ENCODE results near the gene TNKS1BP1. TPM values are rescaled to one million over a fixed set of nuclear protein-coding genes. Genes with fewer than 3 reads are reported as not detected.

Gene TNKS1BP1
- total and polyA plus RNA-seq, 2 experiments from 2014 or later: 64.2 to 72.2 TPM

DNA sequence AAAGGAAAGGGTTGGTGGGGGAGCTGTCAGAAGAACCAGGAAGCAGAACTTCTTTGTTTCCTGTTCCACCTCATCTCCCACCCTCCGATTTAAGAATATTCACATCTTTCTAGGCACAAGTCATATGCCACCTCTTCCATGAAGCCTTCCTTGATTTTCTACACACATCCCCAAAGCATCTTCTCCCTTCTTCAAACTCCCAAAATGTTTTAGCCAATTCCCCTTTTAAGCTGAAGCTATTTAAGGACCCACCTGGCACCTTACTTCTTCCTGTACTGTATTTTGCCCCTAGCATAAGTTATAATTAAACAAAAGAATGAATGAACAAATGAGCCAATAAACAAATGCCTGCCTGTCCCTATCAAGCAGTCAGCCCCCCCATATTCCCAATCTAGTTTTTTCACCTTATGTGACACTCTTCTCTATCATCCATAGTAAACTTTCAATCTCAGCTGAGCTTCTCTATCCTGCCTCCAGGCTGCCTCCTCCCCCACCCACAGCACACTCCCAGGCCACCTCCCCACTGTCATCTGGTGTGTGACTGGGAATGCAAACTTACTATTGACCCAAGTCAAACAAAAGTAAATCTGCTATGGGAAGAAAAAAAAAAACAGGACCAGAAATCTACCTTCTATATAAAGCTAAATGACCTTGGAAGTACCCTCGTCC is 3.9 kb downstream of the TNKS1BP1 start:
- Histone ChIP-seq H2AFZ (no peak overlapping the region), H3K9me2 (ENCODE audit: insufficient read depth) (no peaks in the 10 kb centered on the region), H3K4me2 (no peak overlapping the region), H3K79me2 (replicated peaks; ENCODE audit: insufficient read depth) (peaks cover 63% of the 10 kb centered on the region), H3F3A (replicated peaks; ENCODE audit: low read depth) (peaks cover 7% of the 10 kb centered on the region), H3K4me1 (ENCODE audit: insufficient read depth) (peaks cover 32% of the 10 kb centered on the region), H3K36me3 (ENCODE audit: insufficient read depth) (peaks cover 27% of the 10 kb centered on the region), H3K4me3 (no peak overlapping the region), H3K27me3 (ENCODE audit: insufficient read depth) (no peaks in the 10 kb centered on the region), H4K20me1 (replicated peaks; ENCODE audit: insufficient read depth) (peaks cover 23% of the 10 kb centered on the region), H3K27ac (ENCODE audit: low read depth) (0 out of 2 replicates have a peak overlapping the region, but pooled peaks have one; percentile 10)
- Mint-ChIP-seq H3K4me3 (no peak overlapping the region), H3K9me3 (peaks cover 3% of the 10 kb centered on the region; the same call in 1 of the 3 replicates), H3K36me3 (ENCODE audit: low read depth) (peaks cover 41% of the 10 kb centered on the region), H3K4me1 (peaks cover 42% of the 10 kb centered on the region), H3K27ac (no peak overlapping the region), H3K27me3 (ENCODE audit: insufficient read depth, low read depth, poor library complexity) (peaks cover 13% of the 10 kb centered on the region)
- no peak for ATAC-seq
- DNase-seq (ENCODE audit: low spot score): no peak
- TF ChIP-seq JUNB (IDR thresholded peaks at IDR 0.05; ENCODE audit: unreplicated experiment): no peak
- TF ChIP-seq CREB1 (CRISPR knock-in tag; IDR thresholded peaks at IDR 0.05; ENCODE audit: low read depth): no peak
- TF ChIP-seq, protein P1, sequence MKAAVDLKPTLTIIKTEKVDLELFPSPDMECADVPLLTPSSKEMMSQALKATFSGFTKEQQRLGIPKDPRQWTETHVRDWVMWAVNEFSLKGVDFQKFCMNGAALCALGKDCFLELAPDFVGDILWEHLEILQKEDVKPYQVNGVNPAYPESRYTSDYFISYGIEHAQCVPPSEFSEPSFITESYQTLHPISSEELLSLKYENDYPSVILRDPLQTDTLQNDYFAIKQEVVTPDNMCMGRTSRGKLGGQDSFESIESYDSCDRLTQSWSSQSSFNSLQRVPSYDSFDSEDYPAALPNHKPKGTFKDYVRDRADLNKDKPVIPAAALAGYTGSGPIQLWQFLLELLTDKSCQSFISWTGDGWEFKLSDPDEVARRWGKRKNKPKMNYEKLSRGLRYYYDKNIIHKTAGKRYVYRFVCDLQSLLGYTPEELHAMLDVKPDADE (IDR thresholded peaks at IDR 0.05): no peak
- no peak for TF ChIP-seq POLR2AphosphoS5 (IDR thresholded peaks at IDR 0.05; ENCODE audit: low read depth)
- no peak for TF ChIP-seq STAT1 (IDR thresholded peaks at IDR 0.05; ENCODE audit: unreplicated experiment)
- TF ChIP-seq, protein P2, sequence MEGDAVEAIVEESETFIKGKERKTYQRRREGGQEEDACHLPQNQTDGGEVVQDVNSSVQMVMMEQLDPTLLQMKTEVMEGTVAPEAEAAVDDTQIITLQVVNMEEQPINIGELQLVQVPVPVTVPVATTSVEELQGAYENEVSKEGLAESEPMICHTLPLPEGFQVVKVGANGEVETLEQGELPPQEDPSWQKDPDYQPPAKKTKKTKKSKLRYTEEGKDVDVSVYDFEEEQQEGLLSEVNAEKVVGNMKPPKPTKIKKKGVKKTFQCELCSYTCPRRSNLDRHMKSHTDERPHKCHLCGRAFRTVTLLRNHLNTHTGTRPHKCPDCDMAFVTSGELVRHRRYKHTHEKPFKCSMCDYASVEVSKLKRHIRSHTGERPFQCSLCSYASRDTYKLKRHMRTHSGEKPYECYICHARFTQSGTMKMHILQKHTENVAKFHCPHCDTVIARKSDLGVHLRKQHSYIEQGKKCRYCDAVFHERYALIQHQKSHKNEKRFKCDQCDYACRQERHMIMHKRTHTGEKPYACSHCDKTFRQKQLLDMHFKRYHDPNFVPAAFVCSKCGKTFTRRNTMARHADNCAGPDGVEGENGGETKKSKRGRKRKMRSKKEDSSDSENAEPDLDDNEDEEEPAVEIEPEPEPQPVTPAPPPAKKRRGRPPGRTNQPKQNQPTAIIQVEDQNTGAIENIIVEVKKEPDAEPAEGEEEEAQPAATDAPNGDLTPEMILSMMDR (conservative IDR thresholded peaks at IDR 0.05; ENCODE audit: low read depth in 2 of 2): no peak
- TF ChIP-seq, protein P3, sequence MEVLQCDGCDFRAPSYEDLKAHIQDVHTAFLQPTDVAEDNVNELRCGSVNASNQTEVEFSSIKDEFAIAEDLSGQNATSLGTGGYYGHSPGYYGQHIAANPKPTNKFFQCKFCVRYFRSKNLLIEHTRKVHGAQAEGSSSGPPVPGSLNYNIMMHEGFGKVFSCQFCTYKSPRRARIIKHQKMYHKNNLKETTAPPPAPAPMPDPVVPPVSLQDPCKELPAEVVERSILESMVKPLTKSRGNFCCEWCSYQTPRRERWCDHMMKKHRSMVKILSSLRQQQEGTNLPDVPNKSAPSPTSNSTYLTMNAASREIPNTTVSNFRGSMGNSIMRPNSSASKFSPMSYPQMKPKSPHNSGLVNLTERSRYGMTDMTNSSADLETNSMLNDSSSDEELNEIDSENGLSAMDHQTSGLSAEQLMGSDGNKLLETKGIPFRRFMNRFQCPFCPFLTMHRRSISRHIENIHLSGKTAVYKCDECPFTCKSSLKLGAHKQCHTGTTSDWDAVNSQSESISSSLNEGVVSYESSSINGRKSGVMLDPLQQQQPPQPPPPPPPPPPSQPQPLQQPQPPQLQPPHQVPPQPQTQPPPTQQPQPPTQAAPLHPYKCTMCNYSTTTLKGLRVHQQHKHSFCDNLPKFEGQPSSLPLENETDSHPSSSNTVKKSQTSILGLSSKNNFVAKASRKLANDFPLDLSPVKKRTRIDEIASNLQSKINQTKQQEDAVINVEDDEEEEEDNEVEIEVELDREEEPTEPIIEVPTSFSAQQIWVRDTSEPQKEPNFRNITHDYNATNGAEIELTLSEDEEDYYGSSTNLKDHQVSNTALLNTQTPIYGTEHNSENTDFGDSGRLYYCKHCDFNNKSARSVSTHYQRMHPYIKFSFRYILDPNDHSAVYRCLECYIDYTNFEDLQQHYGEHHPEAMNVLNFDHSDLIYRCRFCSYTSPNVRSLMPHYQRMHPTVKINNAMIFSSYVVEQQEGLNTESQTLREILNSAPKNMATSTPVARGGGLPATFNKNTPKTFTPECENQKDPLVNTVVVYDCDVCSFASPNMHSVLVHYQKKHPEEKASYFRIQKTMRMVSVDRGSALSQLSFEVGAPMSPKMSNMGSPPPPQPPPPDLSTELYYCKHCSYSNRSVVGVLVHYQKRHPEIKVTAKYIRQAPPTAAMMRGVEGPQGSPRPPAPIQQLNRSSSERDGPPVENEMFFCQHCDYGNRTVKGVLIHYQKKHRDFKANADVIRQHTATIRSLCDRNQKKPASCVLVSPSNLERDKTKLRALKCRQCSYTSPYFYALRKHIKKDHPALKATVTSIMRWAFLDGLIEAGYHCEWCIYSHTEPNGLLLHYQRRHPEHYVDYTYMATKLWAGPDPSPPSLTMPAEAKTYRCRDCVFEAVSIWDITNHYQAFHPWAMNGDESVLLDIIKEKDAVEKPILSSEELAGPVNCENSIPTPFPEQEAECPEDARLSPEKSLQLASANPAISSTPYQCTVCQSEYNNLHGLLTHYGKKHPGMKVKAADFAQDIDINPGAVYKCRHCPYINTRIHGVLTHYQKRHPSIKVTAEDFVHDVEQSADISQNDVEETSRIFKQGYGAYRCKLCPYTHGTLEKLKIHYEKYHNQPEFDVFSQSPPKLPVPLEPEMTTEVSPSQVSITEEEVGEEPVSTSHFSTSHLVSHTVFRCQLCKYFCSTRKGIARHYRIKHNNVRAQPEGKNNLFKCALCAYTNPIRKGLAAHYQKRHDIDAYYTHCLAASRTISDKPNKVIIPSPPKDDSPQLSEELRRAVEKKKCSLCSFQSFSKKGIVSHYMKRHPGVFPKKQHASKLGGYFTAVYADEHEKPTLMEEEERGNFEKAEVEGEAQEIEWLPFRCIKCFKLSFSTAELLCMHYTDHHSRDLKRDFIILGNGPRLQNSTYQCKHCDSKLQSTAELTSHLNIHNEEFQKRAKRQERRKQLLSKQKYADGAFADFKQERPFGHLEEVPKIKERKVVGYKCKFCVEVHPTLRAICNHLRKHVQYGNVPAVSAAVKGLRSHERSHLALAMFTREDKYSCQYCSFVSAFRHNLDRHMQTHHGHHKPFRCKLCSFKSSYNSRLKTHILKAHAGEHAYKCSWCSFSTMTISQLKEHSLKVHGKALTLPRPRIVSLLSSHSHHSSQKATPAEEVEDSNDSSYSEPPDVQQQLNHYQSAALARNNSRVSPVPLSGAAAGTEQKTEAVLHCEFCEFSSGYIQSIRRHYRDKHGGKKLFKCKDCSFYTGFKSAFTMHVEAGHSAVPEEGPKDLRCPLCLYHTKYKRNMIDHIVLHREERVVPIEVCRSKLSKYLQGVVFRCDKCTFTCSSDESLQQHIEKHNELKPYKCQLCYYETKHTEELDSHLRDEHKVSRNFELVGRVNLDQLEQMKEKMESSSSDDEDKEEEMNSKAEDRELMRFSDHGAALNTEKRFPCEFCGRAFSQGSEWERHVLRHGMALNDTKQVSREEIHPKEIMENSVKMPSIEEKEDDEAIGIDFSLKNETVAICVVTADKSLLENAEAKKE (CRISPR knock-in tag; IDR thresholded peaks at IDR 0.05): no peak
- TF ChIP-seq NANOG (IDR thresholded peaks at IDR 0.05; ENCODE audit: borderline replicate concordance): no peak
- no peak for TF ChIP-seq ZNF331 (CRISPR knock-in tag; IDR thresholded peaks at IDR 0.05; ENCODE audit: low read depth)
- no peak for TF ChIP-seq EZH2 (IDR thresholded peaks at IDR 0.05; ENCODE audit: low read depth, unreplicated experiment)
- no peak for TF ChIP-seq EZH2phosphoT487 (IDR thresholded peaks at IDR 0.05; ENCODE audit: unreplicated experiment)
- no peak for TF ChIP-seq ZNF114 (CRISPR knock-in tag; IDR thresholded peaks at IDR 0.05)
- TF ChIP-seq, protein P4, sequence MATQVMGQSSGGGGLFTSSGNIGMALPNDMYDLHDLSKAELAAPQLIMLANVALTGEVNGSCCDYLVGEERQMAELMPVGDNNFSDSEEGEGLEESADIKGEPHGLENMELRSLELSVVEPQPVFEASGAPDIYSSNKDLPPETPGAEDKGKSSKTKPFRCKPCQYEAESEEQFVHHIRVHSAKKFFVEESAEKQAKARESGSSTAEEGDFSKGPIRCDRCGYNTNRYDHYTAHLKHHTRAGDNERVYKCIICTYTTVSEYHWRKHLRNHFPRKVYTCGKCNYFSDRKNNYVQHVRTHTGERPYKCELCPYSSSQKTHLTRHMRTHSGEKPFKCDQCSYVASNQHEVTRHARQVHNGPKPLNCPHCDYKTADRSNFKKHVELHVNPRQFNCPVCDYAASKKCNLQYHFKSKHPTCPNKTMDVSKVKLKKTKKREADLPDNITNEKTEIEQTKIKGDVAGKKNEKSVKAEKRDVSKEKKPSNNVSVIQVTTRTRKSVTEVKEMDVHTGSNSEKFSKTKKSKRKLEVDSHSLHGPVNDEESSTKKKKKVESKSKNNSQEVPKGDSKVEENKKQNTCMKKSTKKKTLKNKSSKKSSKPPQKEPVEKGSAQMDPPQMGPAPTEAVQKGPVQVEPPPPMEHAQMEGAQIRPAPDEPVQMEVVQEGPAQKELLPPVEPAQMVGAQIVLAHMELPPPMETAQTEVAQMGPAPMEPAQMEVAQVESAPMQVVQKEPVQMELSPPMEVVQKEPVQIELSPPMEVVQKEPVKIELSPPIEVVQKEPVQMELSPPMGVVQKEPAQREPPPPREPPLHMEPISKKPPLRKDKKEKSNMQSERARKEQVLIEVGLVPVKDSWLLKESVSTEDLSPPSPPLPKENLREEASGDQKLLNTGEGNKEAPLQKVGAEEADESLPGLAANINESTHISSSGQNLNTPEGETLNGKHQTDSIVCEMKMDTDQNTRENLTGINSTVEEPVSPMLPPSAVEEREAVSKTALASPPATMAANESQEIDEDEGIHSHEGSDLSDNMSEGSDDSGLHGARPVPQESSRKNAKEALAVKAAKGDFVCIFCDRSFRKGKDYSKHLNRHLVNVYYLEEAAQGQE (IDR thresholded peaks at IDR 0.05; ENCODE audit: unreplicated experiment): no peak

Data from GM23338 (cell line).